ENCODE results near the gene SPON1.

GRCh38 chr11:13921545-13921944, 41.0 kb upstream of the SPON1 start:
- no peak for TF ChIP-seq CTCF (IDR thresholded peaks at IDR 0.05; ENCODE audit: insufficient read depth, low read length, poor library complexity, severe bottlenecking)
- no peak for TF ChIP-seq EZH2phosphoT487 (conservative IDR thresholded peaks at IDR 0.05; ENCODE audit: low read length)
